Measurements from ENCODE around the gene SLAMF8.

- TF ChIP-seq SUZ12 (IDR thresholded peaks at IDR 0.05; ENCODE audit: extremely low read depth, insufficient read depth, insufficient read length) (no peak), YY1 (IDR thresholded peaks at IDR 0.05; ENCODE audit: insufficient read depth, insufficient read length) (no peak), ZNF274 (IDR thresholded peaks at IDR 0.05; ENCODE audit: low read depth, low read length) (no peak)
Observed at GRCh38 chr1:159790237-159790917, 36.3 kb upstream of the SLAMF8 start.

Data from NT2/D1 (cell line).